Measurements from ENCODE around the gene ARHGEF16. TPM values are rescaled to one million over a fixed set of nuclear protein-coding genes. Genes with fewer than 3 reads are reported as not detected.

The ARHGEF16 gene
- total RNA-seq, result 0.20 and 0.44 TPM in 2 replicates

DNA sequence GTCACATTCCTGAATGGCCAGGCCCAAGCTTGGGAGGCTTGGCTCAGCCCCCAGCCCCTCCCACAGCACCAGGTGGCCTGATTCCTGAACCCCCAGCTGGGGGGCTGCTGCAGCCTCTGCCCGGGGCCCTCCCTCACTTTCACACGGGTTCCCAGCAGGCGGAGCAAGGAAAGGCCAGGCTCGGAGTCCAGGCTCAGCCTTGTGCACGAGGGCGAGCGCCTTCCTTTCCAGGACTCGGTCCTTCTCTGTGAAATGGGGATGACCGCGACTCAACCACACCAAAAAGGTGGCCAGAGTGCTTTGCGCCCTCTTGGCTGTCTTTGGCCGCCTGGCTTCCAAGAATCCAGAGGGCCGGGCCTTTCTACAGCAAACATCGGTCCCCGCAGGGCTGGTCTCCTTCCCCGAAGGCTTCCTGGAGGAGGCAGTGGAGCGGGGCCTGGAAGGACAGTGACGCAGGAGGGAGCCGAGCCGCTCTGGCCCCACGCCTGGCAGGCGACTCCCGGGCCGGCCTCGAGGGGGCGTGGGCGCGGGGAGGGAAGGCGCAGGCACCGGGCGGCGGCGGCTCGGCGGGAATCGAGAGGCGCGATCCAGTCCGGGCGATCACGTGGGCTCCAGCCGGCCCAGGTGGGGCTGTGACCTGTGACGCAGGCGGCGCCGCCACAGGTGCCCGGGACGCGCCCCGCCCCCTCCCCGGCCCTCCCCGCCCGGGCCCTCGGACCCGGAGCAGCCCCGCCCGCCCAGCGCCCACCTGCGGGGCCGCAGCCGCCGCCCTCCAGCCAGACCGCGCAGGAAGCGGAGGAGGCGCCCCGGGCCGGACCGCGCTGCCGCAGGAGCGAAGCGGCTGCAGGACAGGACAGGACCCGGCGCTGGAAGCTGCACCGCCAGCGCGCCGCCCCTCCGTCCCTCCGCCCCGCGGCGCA is at the start of gene ARHGEF16:
TSS of gene ARHGEF16 (plus strand) at position 775 of the 920 bp plus-strand sequence. CDS start 8,420 bp downstream, outside the sequence.
- DNase-seq (ENCODE audit: low read depth in 2 of 2), result peak; percentile 13 to 62

DNA sequence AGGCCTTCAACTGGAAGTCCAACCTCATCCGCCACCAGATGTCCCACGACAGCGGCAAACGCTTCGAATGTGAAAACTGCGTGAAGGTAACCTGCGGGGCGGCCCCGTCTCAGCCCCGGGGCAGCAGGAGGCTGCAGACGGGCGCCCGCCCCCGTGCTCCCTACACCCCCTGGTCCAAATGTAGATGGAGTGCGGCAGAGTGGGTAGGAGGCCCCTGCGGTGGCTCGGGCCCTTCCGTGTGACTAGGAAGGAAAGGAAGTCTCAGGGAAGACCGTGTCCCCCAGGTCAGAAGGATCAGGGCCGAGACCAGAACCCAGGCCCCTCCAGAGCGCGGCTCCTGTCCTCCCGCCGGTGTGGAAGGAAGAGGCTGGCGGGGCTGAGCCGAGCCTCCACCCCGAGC is 49.7 kb upstream of the ARHGEF16 start:
- no peak for DNase-seq (ENCODE audit: low read depth in 2 of 2)

DNA sequence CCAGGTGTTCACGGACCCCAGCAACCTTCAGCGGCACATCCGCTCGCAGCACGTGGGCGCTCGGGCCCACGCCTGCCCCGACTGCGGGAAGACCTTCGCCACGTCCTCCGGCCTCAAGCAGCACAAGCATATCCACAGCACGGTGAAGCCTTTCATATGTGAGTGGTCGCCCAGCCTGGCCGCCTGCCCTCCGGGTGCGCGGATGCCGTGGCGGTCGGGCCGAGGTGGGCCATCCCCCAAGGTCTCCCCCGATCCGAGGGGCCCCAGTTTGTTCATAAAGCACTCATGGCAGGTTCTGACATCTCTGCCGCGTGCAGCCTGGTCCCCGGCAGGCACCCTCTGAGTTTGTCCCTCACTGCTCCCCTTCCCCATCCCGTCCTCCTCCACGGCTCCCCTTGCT is 49.0 kb upstream of the ARHGEF16 start:
- no peak for DNase-seq (ENCODE audit: low read depth in 2 of 2)

DNA sequence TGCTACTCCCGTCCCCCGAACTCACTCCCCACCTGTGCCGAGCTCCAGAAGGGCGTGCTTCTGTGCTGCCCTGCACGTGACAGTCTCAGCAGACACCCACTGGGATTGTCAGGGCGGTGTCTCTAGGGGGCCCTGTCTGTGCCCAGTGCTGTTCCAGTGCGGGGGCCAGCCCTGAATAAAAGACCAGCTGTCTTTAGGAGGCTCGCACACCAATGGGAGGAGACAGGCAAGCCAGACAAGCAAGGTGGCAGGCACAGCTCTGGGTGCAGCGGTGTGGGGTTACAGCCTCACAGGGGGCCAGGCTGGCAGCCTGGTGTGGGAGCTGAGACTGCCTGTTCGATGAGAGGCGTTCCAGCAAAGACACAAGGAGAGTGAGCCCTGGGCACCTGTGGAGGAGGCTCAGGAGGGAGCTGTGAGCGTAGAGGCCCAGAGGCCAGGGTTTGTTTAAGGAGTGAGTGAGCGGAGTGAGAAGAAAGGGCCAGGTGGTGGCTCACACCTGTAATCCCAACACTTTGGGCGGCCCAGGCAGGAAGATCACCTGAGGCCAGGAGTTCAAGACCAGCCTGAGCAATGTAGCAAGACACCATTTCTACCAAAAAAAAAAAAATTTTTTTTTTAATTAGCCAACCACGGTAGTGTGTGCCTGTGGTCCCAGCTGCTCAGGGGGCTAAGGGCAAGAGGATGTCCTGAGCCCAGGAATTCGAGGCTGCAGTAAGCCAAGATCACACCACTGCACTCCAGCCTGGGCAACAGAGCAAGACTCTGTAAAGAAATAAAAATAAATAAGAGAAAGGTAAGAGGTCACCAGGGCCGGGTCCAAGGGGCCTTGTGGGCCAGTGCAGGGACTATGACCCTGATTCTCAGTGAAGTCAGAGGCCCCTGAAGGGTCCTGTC is 48.2 kb upstream of the ARHGEF16 start:
- DNase-seq (ENCODE audit: low read depth in 2 of 2), result no peak

DNA sequence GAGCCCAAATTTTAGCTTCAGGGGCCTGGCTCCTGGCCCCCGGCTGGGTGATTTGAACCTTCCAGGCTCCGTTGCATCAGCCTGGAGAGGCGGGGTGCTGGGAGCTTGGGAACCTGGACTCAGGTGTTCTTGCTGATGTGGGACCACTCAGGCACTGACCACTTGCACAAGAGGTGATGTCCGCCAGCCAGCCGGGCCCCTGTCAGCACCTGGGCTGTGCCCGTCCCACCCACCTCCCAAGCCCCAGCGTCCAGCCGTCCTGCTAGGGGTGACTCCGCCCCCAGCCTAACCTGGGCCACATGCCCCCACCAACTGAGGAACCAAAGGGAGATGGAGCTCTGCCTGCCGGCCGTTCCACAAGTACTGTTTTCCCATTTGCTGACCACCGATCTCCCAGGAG is 47.4 kb upstream of the ARHGEF16 start:
- DNase-seq (ENCODE audit: low read depth in 2 of 2), result no peak

DNA sequence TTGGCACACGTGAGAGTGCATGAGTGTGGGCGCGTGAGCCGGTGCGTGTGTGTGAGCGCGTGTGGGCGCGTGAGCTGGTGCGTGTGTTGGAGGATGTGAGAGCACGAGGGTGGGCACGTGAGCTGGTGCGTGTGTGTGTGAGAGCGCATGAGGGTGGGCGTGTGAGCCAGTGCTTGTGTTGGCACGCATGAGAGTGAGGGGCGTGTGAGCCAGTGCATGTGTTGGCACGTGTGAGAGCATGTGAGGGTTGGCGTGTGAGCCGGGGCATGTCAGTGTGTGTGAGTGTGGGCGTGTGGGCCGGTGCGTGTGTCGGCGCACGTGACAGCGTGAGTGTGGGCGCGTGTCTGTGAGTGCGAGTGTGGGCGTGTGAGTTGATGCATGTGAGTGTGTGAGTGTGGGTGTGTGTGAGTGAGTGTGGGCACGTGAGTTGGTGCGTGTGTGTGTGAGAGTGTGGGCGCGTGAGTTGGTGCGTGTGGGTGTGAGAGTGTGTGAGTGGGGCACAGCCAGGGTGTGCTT is 45.7 kb upstream of the ARHGEF16 start:
- no peak for DNase-seq (ENCODE audit: low read depth in 2 of 2)

DNA sequence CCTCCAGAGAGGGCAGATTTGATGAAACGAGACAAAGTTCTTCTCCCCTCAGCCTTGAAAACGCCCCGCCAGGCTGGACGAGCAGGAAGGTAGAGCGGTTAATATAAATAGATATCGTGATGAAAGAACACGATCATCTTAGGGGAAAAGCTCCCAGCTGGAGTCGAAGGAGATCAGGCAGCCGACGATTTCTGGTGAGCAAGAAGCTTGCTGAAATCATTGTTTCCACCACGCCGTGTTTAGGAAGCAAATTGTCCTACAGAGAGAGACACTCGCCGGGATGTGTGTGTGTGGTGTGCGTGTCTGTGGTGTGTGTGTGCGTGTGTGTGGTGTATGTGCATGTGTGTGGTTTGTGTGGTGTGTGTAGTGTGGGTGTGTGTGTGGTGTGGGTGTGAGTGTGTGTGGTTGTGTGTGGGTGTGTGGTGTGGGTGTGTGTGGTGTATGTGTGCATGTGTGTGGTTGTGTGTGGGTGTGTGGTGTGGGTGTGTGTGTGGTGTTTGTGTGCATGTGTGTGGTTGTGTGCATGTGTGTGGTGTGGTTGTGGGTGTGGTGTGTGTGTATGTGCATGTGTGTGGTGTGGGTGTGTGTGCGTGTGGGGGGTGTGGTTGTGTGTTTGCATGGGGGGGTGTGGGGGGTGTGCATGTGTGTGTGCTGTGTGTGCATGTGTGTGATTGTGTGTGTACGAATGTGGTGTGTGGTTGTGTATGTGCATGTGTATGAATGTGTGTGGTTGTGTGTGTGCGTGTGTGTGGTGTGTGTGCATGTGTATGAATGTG is 44.9 kb upstream of the ARHGEF16 start:
- no peak for DNase-seq (ENCODE audit: low read depth in 2 of 2)

DNA sequence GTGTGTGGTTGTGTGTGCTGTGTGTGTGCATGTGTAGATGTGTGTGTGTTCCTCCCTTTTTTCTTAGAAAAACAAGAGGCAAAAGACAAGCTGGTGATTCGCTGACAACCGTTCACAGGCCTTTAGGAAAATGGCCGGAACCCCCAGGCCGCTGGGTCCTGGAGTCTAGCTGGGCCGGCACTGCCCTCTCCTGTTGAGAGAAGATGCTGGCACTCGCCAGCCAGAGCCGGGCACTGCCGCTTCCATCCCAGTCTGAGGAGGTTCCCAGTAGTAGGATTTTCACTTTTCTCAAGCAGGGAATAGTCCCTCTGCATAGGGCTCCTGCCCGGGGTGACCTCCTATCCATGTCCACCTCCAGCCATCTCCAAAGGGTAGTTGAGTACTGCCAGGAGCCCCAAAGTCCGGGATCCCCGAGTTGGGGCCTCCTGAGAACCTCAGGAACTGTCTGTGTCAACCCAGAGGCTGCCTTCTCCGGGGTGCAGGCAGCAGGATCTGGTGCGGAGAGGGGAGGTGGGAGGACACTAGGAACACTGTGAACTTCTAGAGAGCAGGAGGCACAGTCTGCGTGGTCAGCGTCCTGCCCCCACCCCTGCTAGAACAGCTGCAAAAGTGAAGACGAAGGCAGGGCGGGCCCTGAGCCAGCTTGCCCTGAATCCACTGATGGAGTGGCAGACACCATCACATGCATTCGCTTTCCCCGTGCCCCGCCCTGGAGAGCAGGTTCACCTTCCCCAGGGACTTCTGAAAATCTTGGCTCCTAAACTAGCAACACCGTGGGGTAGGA is 44.1 kb upstream of the ARHGEF16 start:
- DNase-seq (ENCODE audit: low read depth in 2 of 2), result peak; percentile 34 to 69

DNA sequence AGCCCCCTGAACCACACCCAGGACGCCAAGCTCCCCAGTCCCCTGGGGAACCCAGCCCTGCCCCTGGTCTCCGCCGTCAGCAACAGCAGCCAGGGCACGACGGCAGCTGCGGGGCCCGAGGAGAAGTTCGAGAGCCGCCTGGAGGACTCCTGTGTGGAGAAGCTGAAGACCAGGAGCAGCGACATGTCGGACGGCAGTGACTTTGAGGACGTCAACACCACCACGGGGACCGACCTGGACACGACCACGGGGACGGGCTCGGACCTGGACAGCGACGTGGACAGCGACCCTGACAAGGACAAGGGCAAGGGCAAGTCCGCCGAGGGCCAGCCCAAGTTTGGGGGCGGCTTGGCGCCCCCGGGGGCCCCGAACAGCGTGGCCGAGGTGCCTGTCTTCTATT is 42.7 kb upstream of the ARHGEF16 start:
- DNase-seq (ENCODE audit: low read depth in 2 of 2), result no peak

DNA sequence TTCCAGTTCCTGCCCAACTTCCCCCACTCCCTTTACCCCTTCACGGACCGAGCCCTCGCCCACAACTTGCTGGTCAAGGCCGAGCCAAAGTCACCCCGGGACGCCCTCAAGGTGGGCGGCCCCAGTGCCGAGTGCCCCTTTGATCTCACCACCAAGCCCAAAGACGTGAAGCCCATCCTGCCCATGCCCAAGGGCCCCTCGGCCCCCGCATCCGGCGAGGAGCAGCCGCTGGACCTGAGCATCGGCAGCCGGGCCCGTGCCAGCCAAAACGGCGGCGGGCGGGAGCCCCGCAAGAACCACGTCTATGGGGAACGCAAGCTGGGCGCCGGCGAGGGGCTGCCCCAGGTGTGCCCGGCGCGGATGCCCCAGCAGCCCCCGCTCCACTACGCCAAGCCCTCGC is 42.1 kb upstream of the ARHGEF16 start:
- DNase-seq (ENCODE audit: low read depth in 2 of 2), result no peak

DNA sequence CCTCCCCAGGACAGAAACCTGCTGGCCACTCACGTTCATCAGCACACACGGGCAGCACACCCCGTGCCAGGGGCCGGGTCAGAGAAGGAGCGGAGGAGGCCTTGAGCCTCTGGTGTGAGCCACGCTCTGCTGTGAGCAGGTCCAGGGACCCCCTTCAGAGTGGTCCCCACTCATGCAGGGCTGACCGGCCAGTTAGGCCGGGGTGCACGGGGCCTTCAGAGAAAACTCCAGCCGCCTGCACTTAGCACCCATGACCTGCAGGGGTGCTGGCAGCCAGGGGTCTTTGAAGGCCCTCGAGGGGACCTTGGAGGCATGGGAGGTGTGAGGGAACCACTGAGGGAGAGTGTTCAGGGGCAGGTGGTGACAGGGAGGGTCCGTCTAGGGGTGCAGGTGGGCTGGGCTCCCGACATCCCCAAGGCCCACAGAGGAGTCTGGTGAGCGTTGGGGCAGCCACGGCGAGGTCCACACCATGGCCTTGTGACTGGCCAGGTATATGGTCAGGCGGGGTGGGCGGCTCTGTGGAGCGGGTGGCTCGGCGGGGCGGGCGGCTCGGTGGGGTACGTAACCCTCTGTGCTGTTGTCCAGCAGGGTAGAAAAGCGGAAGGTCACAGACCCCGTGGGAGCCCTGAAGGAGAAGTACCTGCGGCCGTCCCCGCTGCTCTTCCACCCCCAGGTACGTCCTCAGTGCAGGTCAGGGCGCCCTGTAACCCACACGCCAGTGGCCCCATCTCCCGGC is 40.3 kb upstream of the ARHGEF16 start:
- DNase-seq (ENCODE audit: low read depth in 2 of 2), result no peak

DNA sequence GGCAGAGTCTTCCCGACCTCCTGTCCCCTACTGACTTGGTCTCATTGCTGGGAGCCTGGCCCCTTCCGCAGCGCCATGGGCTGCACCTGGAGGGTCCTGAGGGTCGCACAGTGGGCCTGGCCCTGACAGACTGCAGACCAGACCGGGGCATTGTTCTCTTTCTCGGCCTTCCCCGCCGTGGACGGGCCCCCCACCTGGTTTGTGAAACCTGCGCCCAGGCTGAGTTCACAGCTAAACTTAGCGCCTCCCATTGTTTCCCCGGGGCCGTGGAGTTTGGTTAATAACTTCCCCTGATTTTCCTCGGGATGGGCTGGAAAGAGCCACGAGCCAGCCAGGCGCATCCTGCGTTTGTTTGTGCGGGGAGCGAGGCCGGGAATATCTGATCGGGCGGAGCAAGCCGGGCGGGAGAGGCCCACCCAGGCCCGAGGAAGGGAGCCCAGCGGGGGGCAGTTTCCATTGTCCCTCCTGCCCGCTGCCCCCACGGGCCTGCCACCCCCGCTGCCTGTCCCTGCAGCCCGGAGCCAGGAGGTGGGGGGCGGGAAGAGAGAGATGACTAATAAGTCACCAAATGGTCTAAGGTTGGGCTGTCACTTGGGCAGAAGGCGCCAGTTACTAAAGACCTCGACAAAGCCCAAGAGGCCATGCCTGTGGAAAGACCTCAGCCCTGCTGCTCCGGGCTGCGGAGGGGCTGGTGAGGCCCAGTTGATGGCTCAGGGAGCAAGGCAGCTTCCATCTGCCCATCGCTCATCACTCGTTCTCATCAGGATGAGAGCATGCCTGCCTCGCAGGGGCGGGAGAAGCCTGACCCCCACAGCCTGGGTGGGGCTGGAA is 39.0 kb upstream of the ARHGEF16 start:
- peak in 1 of 2 donors; percentile 77 for DNase-seq (ENCODE audit: low read depth in 2 of 2)

DNA sequence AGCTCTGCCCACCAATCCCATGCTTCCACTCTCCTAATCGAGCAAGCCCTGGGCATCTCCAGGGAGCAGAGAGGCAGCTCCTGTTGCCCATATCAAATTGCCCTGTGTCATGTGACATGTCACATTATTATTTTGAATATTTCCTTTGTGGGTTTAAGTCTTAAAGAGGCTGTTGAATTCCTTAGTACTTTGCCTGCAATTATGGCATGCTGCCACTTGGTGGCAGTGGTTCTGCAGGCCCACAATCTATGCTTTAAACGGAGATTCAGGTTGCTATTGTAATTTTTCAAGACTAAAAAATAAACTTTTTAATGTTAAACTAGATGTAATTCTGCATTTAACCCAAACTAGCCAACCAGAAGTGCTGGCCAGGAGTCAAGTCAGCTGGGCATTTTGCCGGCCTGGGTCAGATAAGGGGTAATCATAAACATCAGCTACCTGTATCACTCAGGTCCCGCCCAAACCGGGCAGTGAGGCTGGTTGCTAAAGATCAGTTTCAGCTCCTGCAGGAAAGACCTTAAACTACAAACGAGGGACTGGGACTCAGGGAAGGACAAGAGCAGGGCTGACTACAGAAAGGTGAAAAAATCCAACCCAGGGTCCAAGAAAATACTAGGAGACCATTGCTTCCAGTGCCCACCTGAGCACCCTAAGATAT is 37.3 kb upstream of the ARHGEF16 start:
- no peak for DNase-seq (ENCODE audit: low read depth in 2 of 2)

DNA sequence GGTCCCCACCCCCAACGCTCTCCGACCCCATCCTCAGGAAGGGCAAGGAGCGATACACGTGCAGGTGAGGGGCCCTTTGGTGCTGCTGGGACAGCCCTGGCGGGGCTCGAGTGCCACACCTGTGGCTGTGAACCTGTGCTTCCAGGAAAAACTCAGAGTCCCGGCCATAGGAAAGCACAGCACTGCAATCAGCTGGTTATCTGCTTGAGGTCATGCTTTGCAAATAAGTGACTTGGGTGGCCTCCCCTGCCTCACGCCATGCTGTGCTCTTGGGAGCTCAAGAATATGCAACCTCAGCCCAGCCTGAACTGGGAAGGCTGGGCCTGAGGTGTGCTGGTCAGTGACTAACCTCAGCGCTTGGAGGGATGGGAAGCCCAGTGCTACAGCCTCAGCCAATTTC is 36.5 kb upstream of the ARHGEF16 start:
- no peak for DNase-seq (ENCODE audit: low read depth in 2 of 2)

DNA sequence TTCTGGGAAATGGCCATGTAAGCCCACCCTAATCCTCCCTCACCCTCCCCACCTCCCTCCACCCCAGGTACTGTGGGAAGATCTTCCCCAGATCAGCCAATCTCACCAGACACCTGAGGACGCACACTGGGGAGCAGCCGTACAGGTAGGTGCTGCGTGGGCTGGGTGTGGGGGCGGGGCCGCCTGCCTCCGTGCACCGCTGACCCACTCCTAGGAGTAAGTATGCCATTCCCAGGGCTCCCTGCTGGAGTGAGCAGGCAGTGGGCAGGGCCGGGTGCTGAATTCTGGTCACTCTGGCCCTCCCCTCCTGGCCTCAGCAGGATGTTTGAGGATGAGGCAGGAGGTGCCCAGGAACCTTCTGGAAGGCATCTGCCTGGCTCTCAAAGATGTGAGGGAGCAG is 35.9 kb upstream of the ARHGEF16 start:
- no peak for DNase-seq (ENCODE audit: low read depth in 2 of 2)

DNA sequence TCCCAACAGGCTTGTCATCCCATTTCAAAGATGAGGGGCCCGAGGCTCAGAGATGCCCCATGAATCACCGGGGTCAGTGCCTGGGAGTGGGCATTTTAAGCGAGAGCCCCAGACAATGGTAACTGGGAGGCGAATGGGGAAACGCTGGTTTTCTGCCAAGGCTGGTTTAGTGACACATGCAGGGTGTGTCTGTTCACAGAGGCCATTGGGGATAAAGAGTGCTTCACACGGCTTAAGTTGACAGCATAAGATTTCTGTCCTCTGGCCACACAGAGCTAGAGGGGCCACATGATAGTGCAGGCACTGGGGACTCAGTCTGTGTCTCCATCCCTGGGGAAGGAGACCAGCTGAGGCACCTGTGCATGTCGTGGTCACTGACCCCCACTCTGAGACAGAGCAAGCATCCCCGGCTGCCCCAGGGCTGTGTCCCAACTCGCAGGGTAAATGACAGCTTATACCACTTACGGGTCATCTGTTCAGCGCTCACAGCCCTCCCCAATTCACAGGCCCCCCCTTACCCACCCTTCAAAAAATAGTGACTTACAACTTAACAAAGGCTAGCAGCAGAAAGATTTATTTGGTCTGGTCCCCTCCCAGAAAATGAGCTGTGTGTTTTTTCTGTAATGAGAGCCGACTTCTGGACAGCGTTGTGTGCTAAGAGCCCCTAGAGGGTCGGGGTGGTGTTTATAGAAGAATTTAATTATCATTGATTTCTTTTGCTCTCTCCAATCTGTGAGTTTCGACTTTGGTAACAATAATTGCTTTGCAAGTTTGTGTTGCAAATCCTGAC is 34.9 kb upstream of the ARHGEF16 start:
- no peak for DNase-seq (ENCODE audit: low read depth in 2 of 2)

DNA sequence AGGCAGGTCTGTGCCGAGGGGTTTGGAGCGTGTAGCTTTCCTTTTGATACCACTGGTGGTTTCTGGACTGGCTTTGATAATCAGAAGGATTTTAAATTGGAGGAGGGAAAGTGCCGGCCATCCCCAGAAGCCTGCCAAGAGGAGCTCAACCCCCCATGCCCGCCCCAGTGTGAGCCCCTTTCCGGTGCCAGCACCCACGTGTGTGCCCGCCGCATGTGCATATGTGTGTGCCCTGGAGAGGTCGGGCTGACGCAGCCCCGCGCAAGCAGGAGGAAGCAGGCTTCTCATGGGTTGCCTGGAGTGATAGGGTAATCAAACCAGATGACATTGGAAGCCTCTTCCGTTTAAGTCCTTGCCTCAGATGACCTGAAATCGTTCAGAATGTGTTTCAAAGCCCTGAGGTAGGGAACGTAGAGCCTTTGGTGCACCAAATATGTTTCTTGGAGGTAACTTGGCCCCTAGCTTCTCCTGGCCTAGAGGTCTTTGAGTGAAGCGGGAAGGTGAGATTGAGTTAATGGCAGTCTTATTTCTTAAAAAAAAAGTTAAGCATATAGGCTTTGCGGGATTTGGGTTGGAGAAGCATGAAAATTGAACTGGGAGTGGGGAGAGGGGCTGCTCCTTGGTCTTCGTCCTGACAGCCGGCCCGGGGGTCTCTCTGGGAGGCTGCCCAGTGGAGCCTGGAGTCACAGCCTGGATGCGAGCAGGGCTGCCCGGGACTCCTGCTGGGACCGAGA is 34.1 kb upstream of the ARHGEF16 start:
- DNase-seq (ENCODE audit: low read depth in 2 of 2), result no peak
